ENCODE measurements around the gene CDHR3. TPM values are rescaled to one million over a fixed set of nuclear protein-coding genes. Genes with fewer than 3 reads are reported as not detected.

The CDHR3 gene
- polyA plus RNA-seq, 3 donors = 0.16 TPM; not detected in 2

DNA sequence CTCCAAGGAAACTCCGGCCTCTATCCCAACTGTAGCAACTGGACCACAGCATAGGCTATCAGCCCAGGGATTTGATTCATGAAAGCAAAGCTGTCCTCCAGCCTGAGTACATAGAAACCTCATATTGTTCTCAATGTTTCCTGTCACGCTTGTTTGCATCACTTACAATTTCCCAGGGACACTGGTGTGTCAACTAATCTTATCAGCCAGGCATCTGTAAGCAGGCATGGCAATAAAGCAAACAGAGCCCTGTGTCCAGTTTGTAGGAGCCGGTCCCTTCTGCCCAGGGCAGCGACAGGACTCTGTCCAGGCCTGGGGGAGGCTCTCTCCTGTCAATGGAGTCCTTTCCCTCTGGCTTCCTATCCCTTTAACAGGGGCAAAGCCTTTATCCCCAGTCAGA is 23.0 kb upstream of the CDHR3 start:
- Histone ChIP-seq H4K20me1 (ENCODE audit: insufficient read depth, low read length) (no peaks in the 10 kb centered on the region), H3K9ac (ENCODE audit: insufficient read depth, low read length, poor library complexity, severe bottlenecking) (no peak overlapping the region), H3K27me3 (ENCODE audit: control insufficient read depth in 2 of 2, insufficient read depth in 2 of 2, low read length in 2 of 2) (no peaks in the 10 kb centered on the region), H2AFZ (ENCODE audit: insufficient read depth, low read depth, low read length, poor library complexity, severe bottlenecking) (no peak overlapping the region), H3K27ac (ENCODE audit: low read depth in 1 of 2, low read length in 2 of 2) (no peak overlapping the region), H3K4me2 (replicated peaks; ENCODE audit: extremely low read depth, low read length, poor library complexity, severe bottlenecking) (no peak overlapping the region), H3K79me2 (ENCODE audit: insufficient read depth, low read length) (no peaks in the 10 kb centered on the region), H3K9me3 (replicated peaks in 1 of 2; ENCODE audit: control insufficient read depth in 1 of 2, insufficient read depth in 1 of 2, low read length in 2 of 2) (no peaks in the 10 kb centered on the region), H3K36me3 (replicated peaks in 1 of 2; ENCODE audit: control insufficient read depth in 1 of 2, insufficient read depth in 2 of 2, low read length in 2 of 2) (no peaks in the 10 kb centered on the region), H3K4me1 (ENCODE audit: control insufficient read depth in 1 of 2, insufficient read depth in 2 of 2, low read length in 2 of 2) (no peaks in the 10 kb centered on the region), H3K4me3 (replicated peaks in 1 of 3; ENCODE audit: low read depth in 2 of 3, low read length in 3 of 3) (no peak overlapping the region)
- H3K27me3 Mint-ChIP-seq (ENCODE audit: low read depth in 3 of 3) = peaks cover 6 to 14% (median 9%) of the 10 kb centered on the region in 3 donors
- no peak for DNase-seq
- H3K4me1 Mint-ChIP-seq = no peaks in the 10 kb centered on the region
- intact Hi-C loops (cut with micrococcal nuclease) = no loop called here
- no peak overlapping the region for H3K27ac Mint-ChIP-seq
- no peak overlapping the region for H3K4me3 Mint-ChIP-seq
- 71% methylated on average over 4 of the region's 4 CpGs for WGBS (ENCODE audit: insufficient coverage)
- TF ChIP-seq, protein P1, sequence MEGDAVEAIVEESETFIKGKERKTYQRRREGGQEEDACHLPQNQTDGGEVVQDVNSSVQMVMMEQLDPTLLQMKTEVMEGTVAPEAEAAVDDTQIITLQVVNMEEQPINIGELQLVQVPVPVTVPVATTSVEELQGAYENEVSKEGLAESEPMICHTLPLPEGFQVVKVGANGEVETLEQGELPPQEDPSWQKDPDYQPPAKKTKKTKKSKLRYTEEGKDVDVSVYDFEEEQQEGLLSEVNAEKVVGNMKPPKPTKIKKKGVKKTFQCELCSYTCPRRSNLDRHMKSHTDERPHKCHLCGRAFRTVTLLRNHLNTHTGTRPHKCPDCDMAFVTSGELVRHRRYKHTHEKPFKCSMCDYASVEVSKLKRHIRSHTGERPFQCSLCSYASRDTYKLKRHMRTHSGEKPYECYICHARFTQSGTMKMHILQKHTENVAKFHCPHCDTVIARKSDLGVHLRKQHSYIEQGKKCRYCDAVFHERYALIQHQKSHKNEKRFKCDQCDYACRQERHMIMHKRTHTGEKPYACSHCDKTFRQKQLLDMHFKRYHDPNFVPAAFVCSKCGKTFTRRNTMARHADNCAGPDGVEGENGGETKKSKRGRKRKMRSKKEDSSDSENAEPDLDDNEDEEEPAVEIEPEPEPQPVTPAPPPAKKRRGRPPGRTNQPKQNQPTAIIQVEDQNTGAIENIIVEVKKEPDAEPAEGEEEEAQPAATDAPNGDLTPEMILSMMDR (IDR thresholded peaks at IDR 0.05) = no peak
- no peaks in the 10 kb centered on the region for H3K36me3 Mint-ChIP-seq
- peaks cover 0 to 2% (median 0%) of the 10 kb centered on the region in 7 donors for H3K9me3 Mint-ChIP-seq

DNA sequence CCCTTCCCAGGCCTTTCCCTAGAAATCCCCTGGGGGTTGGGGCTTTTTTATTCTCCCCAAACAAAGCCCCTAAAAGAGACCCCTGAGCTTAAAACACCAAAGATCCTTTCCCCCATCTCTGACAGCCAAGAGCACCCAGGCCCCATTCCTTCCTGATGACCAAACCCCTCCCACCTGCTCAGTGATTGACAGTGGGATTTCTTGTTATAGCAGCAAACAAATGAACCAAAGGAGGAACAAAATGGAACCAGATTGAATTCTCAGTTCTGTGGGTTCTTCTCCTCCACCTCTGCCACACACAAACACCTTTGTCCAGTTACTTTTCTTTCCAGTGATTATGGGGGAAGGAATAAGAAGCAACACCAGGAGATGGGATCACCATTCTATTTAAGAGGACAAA is 21.5 kb upstream of the CDHR3 start:
- TF ChIP-seq, protein P1 (IDR thresholded peaks at IDR 0.05) = no peak
- Histone ChIP-seq H3K79me2 (ENCODE audit: insufficient read depth, low read length) (no peaks in the 10 kb centered on the region), H2AFZ (ENCODE audit: insufficient read depth, low read depth, low read length, poor library complexity, severe bottlenecking) (no peak overlapping the region), H3K4me2 (replicated peaks; ENCODE audit: extremely low read depth, low read length, poor library complexity, severe bottlenecking) (no peak overlapping the region), H3K9ac (ENCODE audit: insufficient read depth, low read length, poor library complexity, severe bottlenecking) (no peak overlapping the region), H3K27me3 (ENCODE audit: control insufficient read depth in 2 of 2, insufficient read depth in 2 of 2, low read length in 2 of 2) (no peaks in the 10 kb centered on the region), H3K36me3 (replicated peaks in 1 of 2; ENCODE audit: control insufficient read depth in 1 of 2, insufficient read depth in 2 of 2, low read length in 2 of 2) (no peaks in the 10 kb centered on the region), H3K4me1 (ENCODE audit: control insufficient read depth in 1 of 2, insufficient read depth in 2 of 2, low read length in 2 of 2) (no peaks in the 10 kb centered on the region), H3K27ac (ENCODE audit: low read depth in 1 of 2, low read length in 2 of 2) (no peak overlapping the region), H4K20me1 (ENCODE audit: insufficient read depth, low read length) (no peaks in the 10 kb centered on the region), H3K4me3 (replicated peaks in 1 of 3; ENCODE audit: low read depth in 2 of 3, low read length in 3 of 3) (no peak overlapping the region), H3K9me3 (replicated peaks in 1 of 2; ENCODE audit: control insufficient read depth in 1 of 2, insufficient read depth in 1 of 2, low read length in 2 of 2) (no peaks in the 10 kb centered on the region)
- intact Hi-C loops (cut with micrococcal nuclease) = no loop called here
- peaks cover 6 to 15% (median 14%) of the 10 kb centered on the region in 3 donors for H3K27me3 Mint-ChIP-seq (ENCODE audit: low read depth in 3 of 3)
- H3K9me3 Mint-ChIP-seq = peaks cover 0 to 2% (median 0%) of the 10 kb centered on the region in 7 donors
- no peaks in the 10 kb centered on the region for H3K36me3 Mint-ChIP-seq
- H3K27ac Mint-ChIP-seq = peak overlapping the region in 2 of 7 donors; percentile 11 to 54
- no peak overlapping the region for H3K4me3 Mint-ChIP-seq
- DNase-seq = no peak
- H3K4me1 Mint-ChIP-seq = no peaks in the 10 kb centered on the region

Data from CD14-positive monocyte (primary cell).